GM19351 (cell line): ENCODE measurements around the gene CACNA1G.

Source experiments
- ATAC-seq: cut with Tn5 transposase; IDR thresholded peaks from one replicate; pipeline ENCODE4 v1.9.1; 2021; ENCODE audit warnings: mild to moderate bottlenecking, moderate library complexity; ENCODE audit not compliant: unreplicated experiment

CACNA1G gene

DNA sequence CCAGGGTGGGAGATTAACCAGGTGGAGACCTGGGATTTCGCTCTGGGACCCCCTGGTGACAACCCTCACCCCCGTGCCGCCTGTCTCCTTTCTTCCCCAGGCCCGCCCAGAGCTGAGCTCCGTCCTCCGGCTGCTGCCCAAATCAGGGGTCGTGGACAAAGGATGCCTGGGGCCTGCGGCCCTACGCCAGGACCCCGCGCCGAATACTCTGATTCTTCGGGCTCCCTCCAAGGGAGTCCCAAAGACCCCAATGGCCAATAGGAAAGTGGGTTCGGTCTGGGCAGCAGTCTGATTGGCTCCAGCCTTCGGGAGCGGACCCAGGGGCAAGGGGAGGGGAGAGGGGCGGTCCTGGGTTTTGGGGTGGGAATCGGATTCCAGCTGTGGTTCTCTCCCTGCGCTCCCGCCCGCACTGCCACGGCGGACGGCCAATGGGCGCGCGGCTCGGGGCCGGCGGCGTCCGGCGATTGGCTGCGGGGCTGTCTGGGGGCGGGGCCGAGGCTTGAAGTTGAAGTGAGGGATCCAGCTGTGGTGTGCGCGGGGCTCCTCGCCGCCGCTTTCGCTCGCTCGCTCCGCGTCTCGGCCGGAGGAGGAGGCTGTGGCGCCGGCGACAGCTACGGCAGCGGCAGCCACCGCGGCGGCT, at the start of gene CACNA1G:
CACNA1G (plus strand) TSS at position 531 of the 640 bp plus-strand sequence. CDS start 745 bp downstream, outside the sequence.
- ATAC-seq: peak; percentile 94

DNA sequence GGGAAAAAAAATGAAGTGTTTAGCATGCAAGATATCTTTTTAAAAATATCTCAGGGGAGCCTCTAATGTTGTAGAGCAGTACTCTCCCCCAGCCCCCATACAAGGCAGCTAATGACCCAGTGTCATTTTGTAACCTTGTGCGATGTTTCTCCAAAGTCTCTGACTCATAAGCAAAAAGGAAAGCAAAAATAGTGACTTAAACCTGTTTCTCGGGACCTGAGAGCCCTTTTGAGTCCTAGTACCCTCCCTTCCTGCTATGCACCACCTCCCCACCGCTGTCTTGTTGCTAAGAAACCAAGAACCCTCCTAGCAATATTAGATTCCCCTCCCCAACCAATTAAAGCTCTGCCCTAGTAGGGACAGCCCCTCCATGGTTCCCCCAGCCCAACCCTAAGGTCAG, 49.5 kb upstream of the CACNA1G start:
- peak; percentile 80 for ATAC-seq

DNA sequence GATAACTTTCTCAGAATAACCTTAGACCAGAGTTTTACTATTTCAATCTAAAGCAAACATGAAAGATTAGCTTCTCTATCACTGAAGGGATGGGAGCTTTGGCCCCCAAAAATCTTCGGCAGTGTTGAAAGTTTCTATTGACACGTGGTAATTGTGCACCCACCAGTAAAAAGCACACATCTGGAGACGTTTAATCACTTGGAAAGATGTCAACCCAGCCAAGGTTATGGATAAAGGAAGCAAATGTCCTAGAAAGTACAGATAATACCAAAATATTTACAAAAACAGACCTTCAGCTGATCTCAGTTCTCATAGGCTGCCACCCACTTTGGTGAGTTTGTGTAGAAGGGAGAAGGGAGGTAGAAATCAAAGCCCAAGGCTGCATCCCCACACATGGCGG, 47.0 kb upstream of the CACNA1G start:
- no peak for ATAC-seq

DNA sequence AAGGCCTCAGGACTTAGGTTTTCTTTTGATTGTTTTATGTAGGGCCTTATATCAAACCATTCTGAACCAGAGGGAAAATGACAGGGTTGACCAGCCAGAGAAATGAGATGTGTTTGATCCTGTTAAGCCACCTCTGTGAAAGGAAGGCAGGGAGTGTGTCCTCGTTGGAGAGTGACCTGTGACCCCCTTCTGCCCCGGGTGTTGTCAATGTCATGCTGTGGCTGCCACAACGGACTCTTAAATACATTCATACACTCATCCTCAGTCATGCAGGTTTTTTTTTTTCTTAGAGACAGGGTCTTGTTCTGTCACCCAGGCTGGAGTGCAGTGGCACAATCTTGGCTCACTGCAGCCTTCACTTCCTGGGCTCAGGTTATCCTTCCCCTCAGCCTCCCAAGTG, 46.1 kb upstream of the CACNA1G start:
- no peak for ATAC-seq

DNA sequence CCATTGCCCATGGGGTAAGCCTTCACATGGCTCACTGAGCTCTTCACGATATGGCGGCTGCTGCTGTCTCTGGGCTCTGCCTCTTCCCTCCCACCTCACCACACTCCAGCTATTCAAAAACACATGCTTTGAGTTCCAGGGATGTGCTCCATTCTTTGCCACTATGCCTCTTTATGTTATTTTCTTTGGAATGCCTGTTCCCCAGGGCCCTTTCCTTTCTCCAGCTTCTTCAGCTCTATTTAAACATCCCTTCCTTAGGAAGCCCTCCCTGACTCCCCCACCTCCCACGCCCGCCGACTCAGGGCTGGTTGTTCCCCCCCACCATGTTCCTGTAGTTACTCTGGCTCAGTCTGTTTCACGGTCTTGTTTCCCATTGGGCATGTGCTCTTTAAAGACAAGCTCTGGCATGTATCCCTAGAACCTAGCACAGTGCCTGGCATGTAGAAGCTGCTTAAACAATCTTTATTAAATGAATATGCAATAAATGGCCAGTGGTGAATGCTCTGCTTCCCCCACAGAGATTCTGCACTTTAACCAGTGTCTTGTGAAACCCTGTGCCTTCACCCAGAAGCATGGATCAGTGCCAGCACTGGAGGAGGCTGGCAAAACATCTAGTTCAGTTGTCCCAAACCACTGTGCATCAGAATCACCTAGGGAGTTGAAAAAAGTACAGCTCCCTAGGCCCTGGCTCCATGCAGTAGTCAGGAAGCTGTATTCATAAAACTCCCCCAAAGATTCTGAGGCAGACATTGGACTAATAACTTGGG, 45.4 kb upstream of the CACNA1G start:
- no peak for ATAC-seq

DNA sequence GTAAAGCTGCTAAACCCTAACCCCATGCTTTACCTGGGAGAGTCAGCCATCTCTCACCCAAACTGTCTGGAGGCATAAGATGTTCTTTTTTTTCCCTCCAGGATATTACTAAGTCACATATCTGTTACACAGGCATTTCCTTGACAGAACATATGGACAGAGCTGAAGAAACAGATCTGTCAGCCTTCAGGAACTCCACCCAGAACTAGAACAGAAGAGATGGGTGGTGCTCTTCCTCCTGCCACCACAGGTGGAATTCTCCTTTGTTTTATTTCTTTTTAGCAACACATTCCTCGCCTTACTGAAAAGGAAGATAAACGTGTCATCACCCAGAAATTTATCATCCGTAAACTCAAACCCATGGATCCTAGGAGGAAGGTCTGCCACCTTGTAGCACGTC, 43.5 kb upstream of the CACNA1G start:
- ATAC-seq: no peak

DNA sequence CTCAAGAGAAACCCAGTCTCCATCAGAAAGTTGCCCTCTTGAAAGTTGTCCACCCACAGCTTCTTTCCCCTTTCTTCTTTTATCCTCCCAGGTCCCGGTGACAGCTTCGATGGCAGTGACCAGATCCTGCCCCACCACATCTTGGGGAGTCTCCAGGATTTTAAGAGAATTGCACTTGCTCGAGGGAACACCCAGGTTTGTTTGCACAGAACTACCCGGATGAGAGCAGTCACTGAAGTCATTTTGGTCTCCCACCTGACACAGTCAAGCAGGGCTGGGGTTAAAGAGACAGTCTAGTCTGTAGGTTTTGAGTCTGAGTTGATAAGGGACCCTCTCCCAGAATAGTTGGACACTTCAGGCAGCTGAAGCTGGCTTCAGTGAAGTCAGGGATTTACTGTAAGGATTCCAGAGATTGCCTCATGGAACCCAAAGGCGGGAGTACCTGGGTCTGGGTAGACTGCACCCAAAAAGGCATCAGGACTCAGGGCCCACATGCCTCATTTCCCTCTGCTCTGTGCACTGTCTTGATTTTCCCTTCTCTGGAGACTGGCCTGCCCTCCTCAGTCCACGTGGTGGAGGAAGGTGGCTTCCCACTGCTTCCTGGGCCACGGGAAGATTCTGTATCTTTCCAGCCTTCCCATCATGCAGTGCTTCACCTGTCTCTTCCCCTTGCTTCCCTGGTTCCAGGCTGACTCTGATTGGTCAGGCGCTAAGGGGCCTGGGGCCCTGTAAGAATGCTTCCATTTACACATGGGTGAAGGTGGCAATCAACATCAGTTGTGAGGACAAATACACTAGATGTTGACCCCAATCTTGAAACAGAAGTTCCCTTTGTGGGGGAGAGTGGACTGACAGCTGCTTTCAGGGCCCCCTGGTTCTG, 42.8 kb upstream of the CACNA1G start:
- no peak for ATAC-seq

DNA sequence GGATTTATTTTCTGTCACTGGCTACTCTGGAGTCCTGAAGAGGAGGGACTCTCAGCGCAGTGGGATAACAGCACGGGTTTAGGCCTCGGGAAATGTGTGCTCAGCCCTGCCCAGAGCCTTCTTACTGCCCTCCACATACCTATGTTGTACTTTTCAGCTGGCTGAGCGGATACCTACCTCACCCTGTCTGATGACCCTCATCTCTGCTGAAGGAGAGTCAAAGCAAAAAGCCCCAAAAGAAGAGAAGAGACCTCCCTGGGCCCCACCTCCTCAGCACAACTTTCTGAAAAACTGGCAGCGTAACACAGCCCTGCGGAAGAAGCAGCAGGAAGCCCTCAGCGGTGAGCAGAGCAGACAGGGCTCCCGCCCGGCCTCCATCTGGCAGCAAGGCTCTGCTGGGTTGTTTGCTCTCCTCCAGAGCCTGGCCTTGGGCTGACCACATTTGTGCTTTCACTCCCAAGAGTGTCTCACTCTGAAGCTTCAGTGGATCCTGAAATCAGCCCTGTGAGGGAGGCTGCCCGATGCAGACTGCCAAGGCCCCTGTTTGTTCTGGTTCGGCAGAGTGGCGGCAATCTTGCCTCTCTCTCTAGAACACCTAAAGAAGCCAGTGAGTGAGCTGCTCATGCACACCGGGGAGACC, 42.0 kb upstream of the CACNA1G start:
- no peak for ATAC-seq

DNA sequence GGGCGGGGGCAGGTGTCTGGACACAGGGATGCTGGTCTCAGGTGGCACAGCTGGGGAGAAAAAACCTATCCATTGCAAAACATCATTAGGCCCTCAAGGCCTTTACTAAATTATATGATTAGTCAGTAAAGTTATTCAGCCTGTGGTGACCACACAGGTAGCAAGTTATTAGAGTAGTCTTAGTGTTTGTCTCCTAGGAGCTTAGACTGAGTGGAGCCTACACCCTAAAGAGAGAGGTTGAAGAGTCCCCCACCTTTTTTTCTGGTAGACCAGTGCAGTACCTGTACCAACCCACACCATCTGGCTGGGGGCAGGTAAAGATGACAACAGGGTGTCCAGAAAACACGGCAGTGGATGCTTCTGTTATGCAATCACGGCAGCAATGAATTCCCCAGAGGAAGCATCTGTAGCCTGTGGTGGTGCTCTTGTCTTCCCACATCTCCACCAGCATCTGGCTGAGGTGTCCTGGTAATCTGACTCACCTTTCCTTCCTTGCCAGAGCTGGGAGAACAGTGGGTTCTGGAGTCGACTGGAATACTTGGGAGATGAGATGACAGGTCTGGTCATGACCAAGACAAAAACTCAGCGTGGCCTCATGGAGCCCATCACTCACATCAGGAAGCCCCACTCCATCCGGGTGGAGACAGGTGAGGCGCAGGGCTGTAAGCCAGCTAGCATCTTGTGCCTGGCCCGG, 41.2 kb upstream of the CACNA1G start:
- ATAC-seq: no peak

DNA sequence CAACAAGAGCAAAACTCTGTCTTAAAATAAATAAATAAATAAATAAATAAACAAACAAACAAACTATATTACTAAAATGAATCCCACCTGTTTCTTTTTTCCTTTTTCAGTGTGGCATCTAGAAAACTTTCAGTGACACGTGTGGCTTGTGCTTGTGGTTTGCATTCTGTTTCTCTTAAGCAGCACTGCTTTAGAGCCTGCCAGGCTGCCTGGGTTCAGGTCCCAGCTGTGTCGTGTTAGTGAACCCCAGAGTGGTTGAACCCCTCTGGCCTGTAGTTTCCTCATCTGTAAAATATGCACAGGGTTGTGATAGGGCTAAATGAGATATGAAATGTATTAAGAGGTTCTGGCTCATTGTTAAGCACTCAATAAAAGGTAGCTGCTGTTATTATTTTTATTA, 40.0 kb upstream of the CACNA1G start:
- ATAC-seq: no peak

DNA sequence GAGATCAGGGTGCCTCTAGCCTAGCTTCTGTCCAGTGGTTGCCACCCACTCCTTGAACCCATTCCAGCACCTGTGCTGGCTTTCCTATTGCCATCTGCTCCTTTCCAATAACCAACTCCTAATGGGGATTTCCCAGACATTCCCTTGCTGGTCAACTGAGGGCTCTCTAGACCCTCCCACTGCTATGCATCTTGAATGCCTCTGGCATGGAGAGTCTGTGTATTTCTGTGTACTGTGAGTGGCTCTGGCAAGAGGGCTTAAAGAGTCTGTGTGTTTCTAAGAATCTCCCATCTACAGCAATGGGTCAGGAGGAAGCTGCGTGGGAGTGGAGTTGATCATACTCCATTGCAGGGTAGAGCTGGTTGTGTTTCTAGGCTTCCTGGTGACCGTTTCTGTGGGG, 39.0 kb upstream of the CACNA1G start:
- ATAC-seq: no peak

DNA sequence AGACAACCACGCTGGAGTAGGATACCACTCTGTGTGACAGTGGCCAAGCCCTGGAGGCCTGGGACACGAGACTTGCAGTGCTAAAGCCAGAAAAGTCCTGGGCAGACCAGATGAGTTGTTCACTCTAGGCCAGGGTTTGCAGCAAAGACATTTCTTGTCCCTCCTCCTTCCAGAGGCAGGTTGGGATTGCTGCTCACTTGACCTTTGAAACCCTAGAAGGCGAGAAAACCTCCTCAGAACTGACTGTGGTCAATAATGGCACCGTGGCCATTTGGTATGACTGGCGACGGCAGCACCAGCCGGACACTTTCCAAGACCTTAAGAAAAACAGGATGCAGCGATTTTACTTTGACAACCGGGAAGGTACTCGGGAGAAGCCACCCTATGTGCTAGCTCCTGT, 37.7 kb upstream of the CACNA1G start:
- ATAC-seq: no peak

DNA sequence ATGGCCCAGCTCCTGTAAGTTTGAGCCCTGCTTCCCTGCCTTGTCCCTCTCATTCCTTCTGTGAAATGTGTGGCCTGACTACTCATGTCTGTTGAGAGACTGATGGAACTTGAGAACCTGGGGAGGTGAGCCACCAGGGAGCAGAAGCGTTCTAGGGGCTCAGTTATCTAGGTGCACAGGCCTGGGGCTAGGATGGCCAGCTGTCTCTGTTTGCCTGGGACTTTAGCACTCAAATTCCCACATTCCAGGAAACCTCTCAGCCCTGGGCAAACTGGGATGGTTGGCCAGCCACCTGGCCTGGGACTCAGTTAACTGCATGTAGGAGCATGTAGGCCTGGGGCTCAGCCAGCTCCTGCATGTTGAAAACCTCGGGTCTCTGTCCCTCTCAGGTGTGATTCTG, 37.3 kb upstream of the CACNA1G start:
- ATAC-seq: no peak

DNA sequence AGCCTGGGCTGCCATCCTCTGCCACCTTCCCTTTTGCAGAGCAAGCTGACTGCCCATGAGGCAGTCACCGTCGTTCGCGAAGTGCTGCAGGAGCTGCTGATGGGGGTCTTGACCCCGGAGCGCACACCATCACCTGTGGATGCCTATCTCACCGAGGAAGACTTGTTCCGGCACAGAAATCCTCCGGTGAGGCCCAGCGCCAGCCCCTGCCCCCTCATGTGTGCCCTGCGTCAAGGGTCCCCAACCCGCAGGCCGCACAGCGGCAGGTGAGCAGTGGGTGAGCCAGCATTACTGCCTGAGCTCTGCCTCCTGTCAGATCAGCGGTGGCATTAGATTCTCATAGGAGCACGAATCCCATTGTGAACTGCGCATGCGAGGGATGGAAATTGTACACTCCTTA, 35.7 kb upstream of the CACNA1G start:
- no peak for ATAC-seq

DNA sequence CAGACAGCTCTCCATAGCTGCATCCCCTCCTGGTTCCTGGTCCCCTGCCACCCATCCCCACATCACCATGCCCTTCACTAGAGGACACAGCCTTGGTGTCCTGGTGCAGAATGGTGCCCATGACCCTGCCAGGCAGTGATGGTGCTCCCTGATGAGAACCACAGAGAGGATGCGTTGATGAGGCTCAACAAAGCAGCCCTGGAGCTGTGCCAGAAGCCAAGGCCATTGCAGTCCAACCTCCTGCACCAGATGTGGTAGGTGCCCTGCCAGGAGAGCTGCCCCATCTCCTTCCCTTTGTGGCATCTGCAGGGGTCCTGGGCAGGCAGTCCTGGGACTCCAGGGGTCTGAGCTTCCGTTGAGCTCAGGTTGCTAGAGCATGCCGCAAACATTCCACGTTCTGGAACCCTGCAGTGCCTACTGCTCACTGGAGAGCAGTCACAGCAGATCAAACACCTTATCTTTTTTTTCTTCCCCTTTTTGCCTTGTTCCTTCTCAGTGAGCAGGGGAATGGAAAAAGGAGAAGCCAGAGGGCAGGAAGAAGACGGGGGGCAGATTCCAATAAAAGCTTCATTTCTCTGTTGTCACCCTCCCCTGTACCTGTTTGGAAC, 33.3 kb upstream of the CACNA1G start:
- ATAC-seq: no peak

DNA sequence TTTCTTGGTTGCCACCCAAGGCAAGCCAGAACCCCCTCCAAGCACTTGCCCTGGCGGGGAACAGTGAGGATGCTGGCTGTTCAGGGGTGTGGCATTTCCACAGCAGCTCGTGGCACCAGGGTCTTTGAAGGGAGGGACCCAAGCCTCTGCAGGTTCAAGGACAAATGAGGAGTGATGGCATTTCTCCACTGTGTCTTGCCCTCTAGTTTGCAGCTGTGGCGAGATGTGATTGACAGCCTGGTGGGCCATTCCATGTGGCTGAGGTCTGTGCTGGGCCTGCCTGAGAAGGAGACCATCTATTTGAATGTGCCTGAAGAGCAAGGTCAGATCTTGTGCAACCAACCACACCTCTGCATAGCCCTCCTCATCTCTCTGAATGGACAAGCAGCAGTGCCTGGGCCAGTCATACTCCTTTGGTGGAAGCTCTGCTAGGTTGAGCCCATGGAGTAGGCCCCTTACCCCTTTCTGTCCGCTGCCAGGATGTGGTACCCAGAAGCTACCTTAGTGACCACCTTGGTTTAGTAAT, 32.5 kb upstream of the CACNA1G start:
- ATAC-seq: no peak

DNA sequence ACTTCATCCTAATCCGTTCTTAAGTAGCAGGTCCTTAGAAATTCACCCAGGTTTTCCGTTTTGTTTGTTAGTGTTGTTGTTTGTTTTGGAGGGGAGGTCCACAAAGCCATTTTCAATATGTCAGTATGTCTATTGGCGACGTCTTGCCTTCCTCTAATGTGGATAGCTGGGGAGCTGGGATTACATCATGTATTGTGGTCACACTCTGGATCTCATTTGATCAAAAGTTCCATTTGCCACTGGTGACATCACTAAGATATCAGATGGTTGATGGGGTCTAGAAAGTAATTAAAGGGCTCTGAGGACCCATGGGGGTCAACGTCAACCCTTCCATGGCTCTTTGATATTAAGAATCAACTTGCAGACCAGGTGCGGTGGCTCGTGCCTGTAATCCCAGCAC, 30.7 kb upstream of the CACNA1G start:
- ATAC-seq: no peak

DNA sequence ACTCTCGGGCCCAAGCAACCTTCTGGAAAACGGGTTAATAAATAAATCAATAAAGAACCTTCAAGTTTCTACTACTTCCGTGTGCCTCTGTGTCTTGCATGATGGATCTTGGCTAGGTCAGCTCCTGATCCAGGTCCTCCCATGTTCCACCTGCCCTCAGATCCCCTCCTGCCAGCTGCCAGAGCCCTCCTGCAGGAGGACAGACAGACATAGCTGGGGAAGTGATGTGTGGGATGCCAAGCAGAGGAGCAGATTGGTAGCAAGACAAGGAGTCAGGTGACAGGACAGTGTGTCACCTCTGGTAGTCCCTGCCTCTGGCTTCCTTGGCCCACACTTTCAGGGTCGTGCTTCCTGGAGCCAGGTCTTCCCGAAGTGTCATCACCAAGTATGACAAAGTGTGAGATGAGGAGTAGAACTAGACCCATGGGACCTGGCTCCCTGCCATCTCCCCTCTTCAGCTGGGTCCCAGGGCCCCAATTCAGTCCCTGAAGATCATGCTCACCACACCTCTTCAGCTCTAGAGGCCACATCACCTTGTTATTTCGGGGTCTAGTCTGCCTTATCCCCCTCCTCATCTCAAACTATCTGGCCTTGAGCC, 29.0 kb upstream of the CACNA1G start:
- no peak for ATAC-seq

DNA sequence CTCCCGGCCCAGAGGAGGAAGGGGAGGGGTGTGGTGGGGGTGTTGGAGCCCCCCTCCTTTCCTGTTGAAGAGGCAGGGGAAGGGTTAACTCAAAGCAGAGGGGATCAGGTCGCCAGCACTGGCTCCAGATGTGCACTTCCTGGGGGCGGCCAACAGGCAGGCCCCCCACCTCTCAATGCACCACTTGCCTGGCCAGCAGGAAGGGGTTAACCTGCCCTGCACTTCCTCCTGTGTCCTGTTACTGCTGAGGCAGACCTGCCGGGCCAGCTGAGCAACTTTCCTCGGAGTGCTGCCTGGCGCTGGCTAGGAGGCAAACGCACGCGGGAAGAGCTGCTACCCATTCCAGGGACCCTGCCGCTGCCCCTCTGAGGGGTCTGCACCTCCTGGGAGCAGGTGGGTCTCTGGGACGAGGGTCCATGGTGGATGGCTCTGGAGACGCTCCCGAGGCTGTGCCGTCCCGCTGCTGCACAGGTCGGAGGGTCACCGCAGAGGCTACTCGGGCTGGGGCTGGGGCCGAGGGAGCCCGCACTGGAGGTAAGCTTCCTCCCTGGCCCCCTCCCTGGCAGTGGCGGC, 28.0 kb upstream of the CACNA1G start, which contains the start of gene EPN3:
EPN3 (plus strand) TSS at position 284 of the 573 bp plus-strand sequence. CDS start 3,822 bp downstream, outside the sequence.
- no peak for ATAC-seq
